HG03060 (cell line): ENCODE data around the gene CACNA1C.

Source experiments
- ATAC-seq: cut with Tn5 transposase; IDR thresholded peaks from one replicate; pipeline ENCODE4 v1.9.1; 2021; ENCODE audit warnings: low read depth, moderate number of reproducible peaks; ENCODE audit not compliant: unreplicated experiment

The CACNA1C gene

GRCh38 chr12:2347844-2348481 lies 295.2 kb downstream of the CACNA1C start:
- no peak for ATAC-seq

GRCh38 chr12:2348482-2348852 lies 295.7 kb downstream of the CACNA1C start:
- no peak for ATAC-seq

GRCh38 chr12:2351161-2351560 lies 298.4 kb downstream of the CACNA1C start:
- no peak for ATAC-seq

- no peak for ATAC-seq
Measured at GRCh38 chr12:2352203-2352602, 299.4 kb downstream of the CACNA1C start.

- no peak for ATAC-seq
Measured at GRCh38 chr12:2353281-2353680, 300.5 kb downstream of the CACNA1C start.

- ATAC-seq, result no peak
Measured at GRCh38 chr12:2353691-2354090, 300.9 kb downstream of the CACNA1C start.

- ATAC-seq, result no peak
Measured at GRCh38 chr12:2354151-2354991, 301.6 kb downstream of the CACNA1C start.

GRCh38 chr12:2355198-2355597 lies 302.4 kb downstream of the CACNA1C start:
- no peak for ATAC-seq

- no peak for ATAC-seq
Measured at GRCh38 chr12:2355604-2356003, 302.8 kb downstream of the CACNA1C start.

- no peak for ATAC-seq
Measured at GRCh38 chr12:2356601-2357125, 303.9 kb downstream of the CACNA1C start.

GRCh38 chr12:2358986-2359658 lies 306.3 kb downstream of the CACNA1C start:
- ATAC-seq, result no peak

GRCh38 chr12:2359725-2360629 lies 307.2 kb downstream of the CACNA1C start:
- no peak for ATAC-seq

GRCh38 chr12:2360630-2361170 lies 307.9 kb downstream of the CACNA1C start:
- ATAC-seq, result no peak

- no peak for ATAC-seq
Measured at GRCh38 chr12:2363836-2364609, 311.2 kb downstream of the CACNA1C start.

GRCh38 chr12:2364631-2365051 lies 311.9 kb downstream of the CACNA1C start:
- no peak for ATAC-seq

GRCh38 chr12:2366711-2367110 lies 313.9 kb downstream of the CACNA1C start:
- no peak for ATAC-seq

GRCh38 chr12:2372178-2372577 lies 319.4 kb downstream of the CACNA1C start:
- ATAC-seq, result no peak

- no peak for ATAC-seq
Measured at GRCh38 chr12:2372735-2373134, 319.9 kb downstream of the CACNA1C start.

- ATAC-seq, result no peak
Measured at GRCh38 chr12:2373307-2373706, 320.5 kb downstream of the CACNA1C start.
